HTR-8/SVneo (cell line): ENCODE measurements around the gene CDK6.

Experiments used
- DNase-seq: peaks from one replicate; pipeline ENCODE4 v3.0.0; 2011; ENCODE audit warnings: low spot score, mixed read lengths; ENCODE audit not compliant: insufficient read length
- FAIRE-seq: peaks from 2 replicates; lab custom pipeline; 2011; peaks lifted over from hg19 to GRCh38; lab: Jason Lieb, UNC

Gene CDK6

DNA sequence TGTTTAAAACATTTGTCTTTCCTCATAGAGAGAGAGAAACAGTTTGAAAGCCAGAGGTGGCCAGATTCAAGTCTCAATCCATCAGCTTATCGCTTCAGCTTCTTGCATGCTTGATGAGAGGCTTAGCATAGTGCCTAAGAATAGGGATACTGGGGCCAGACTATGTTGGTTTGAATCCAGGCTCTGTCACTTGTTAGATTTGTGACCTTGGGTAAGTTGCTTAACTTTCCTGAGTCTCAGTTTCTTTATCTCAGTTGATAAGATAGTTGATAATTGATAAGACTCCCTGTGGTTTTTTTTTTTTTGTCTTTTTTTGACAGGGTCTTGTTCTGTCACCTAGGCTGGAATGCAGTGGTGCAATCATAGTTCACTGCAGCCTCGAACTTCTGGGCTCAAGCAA lies 12.1 kb upstream of the CDK6 start:
- DNase-seq (no peak), FAIRE-seq (no peak)

- FAIRE-seq (no peak), DNase-seq (no peak)
These were observed 10.9 kb upstream of the CDK6 start for GRCh38 chr7:92847305-92847704.

- FAIRE-seq (no peak), DNase-seq (no peak)
These were observed 9.4 kb upstream of the CDK6 start for GRCh38 chr7:92845736-92846135.

GRCh38 chr7:92843781-92844180 lies 7.4 kb upstream of the CDK6 start:
- DNase-seq (no peak), FAIRE-seq (no peak)

DNA sequence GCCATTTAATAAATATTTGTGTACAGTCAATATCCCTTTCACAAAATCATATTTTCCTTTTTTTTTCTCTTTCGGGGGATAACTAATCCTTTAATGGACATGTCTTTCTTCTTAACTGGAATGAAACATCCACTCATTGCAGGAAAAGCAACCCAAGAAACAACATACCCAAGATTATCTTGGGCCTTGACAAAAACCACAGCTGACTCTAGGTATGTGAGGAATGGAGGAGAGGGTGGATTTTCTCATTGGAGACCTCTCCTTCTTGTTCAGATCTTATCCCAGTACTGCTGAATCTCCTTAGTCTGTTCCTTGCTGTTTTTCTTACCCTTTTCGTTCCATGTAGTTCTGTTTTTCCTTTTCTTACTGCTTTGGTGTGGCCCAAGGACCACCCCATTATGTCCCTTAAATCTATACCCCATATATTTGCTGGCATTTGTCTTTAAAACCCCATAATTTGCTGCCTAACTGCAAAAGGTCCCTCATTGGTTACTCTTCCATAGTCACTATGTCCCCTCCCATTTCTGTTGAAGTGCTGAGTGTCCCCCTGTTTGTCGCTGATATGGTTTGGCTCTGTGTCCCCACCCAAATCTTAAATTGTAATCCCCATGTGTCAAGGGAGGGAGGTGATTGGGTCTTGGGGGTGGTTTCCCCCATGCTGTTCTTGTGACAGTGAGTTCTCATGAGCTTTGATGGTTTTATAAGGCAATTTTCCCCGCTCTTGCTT lies 6.8 kb upstream of the CDK6 start:
- no peak for FAIRE-seq
- DNase-seq: no peak

- FAIRE-seq: no peak
- DNase-seq: no peak
These were observed 4.8 kb upstream of the CDK6 start for GRCh38 chr7:92841192-92841591.

GRCh38 chr7:92840316-92840715 lies 3.9 kb upstream of the CDK6 start:
- FAIRE-seq: no peak
- DNase-seq: no peak

DNA sequence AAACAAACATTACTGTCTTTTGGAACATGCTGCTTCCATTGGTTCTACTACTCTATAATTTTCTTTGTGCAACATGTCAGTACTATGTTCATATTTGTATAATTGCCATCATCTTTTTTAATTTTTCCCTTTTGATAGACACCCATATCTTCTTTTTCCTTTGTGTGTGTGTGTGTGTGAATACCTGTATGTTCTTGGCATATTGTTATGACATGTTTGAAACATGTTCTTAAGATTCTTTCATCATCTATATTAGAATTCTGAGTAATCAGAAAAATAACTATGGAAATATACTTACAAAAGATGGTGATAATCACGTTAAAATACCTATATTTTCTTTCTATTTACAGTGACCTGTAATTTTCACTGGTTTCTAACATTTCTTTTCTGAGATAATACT lies 3.5 kb upstream of the CDK6 start:
- DNase-seq: no peak
- no peak for FAIRE-seq

- no peak for DNase-seq
- no peak for FAIRE-seq
These were observed 2.6 kb upstream of the CDK6 start for GRCh38 chr7:92838934-92839333.

DNA sequence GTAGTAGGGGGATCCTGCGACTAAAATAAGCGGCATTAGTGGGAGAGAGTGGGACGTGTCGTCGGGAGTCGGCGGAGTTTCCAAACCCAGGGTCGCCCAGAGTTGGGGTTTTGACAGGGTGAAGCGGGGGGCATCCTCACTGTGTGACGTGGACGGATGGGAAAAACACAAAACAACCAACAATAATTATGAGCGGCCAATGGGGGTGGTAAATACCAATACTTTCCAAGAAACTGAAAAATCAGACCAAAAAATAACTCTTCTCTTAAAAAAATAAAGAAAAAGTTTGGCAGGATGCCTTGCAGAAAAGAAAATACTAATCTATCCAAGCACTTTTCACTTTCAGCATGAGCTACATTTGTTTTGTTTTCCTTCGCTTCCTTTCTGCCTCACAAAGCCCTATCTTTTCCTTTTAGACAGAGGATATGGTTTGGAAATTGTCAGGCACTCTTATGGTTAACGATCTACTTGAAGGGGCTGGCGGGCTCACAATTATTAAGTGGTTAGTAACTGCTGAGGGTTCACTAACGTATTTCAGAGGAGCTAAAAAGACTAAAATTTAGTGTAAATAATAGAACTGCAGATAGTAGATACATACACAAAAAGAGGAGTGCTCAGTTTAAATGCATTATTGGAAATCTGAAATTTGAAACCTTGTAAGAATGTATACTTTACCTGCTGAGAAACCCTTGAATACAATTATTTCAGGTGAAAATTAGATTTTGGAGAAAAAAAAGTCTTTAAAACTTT lies 802 bp upstream of the CDK6 start:
- no peak for FAIRE-seq
- DNase-seq: peak; percentile 2

- FAIRE-seq: no peak
- DNase-seq: peak; percentile 3
These were observed 403 bp downstream of the CDK6 start for GRCh38 chr7:92835851-92836488.

- no peak for FAIRE-seq
- DNase-seq: peak; percentile 34
These were observed 1.0 kb downstream of the CDK6 start for GRCh38 chr7:92835261-92835850.

GRCh38 chr7:92834507-92835260 lies 1.7 kb downstream of the CDK6 start:
- no peak for FAIRE-seq
- DNase-seq: peak; percentile 3

- DNase-seq: peak; percentile 36
- FAIRE-seq: no peak
These were observed 2.4 kb downstream of the CDK6 start for GRCh38 chr7:92833766-92834506.

GRCh38 chr7:92833024-92833765 lies 3.2 kb downstream of the CDK6 start:
- DNase-seq: peak; percentile 45
- FAIRE-seq: peak; percentile 67

DNA sequence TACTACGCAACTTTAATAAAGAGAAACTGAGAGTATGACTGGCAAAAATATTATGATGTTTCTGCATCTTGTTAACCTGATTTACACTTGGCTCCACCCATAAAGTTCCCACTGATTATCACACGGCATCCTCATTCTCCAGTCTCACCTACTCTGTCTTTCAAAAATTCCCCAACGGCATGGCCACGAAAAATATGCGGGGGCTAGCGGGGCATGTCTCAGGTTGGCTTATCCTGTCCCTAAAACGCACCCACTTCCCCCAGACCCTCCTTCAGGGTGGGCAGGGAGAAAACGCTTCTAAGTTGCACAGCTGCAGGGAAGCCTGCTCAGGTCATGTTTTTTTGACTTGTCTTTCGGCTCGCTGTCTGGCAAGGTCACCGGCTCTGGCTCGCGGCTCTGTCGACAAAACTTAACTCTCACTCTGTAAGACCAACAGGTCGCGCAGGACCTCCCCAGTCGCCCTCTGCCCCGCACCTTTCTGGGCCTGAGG lies 3.8 kb downstream of the CDK6 start:
- FAIRE-seq: no peak

DNA sequence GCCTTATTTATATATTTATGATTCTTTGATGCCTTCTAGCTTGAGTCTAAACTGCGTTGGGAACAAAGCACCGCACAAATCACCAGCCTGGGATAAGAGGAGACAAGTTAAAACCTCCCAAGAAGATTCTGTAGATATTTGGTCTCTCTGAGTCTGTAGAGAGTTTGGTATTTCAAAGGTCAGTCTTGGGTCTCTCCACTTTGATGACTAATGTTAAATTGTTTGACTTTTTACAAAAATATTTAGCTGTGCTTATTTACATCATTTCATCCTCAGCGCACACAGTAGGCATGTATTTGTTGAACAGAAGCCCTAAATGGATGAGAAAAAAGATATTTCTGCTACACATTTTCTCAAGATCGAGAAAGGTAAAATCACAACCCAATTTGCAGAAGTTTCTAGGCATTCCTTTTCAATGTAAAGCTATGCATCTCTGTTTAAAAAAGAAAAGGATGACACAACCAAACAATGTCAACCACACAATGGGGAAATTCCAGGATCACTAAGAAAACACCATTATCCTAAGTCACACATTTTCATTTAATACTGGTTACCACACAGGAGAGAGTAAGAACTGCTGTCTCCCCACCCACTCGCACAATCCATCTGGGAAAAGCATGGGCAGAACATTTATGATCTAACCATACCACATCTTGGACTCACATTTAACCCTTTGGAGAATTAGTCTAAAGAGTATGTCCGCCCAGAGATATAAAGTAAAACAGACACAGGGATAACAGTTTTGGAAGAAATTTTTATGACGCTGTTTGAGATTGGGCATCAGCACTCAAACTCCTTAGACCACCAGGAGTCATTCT lies 4.4 kb downstream of the CDK6 start:
- peak; percentile 6 for DNase-seq
- no peak for FAIRE-seq

More for the DNA sequence above, 3.8 kb downstream of the CDK6 start:
- no peak for DNase-seq
